Prostate gland (tissue), 2 donors: ENCODE measurements around the gene AGPS.

Experiments used
- CTCF ChIP-seq, 4 experiments: fragments of 200-600 bp in 2 of 4; fragments of 450-650 bp in 2 of 4; sonication (generic) in 2 of 4; IDR thresholded peaks; 1 replicate in 3 of 4; 2 replicates in 1 of 4; pipeline ENCODE4 v1.5.1; 2016 to 2019; ENCODE audit warnings: antibody characterized with exemption in 4 of 4, mild to moderate bottlenecking in 2 of 4, moderate library complexity in 2 of 4
- POLR2A ChIP-seq: fragments of 450-650 bp; IDR thresholded peaks from one replicate; pipeline ENCODE4 v1.6.1; 2016; ENCODE audit warnings: antibody characterized with exemption, mild to moderate bottlenecking
- POLR2AphosphoS5 ChIP-seq: sonication (generic); formaldehyde crosslinking; IDR thresholded peaks from one replicate; pipeline ENCODE4 v1.6.1; 2017; ENCODE audit warnings: antibody characterized with exemption

- TF ChIP-seq CTCF (IDR thresholded peaks at IDR 0.05) (no peak), POLR2A (no peak), POLR2AphosphoS5 (no peak)
Observed at GRCh38 chr2:177547772-177548171, 155.2 kb downstream of the AGPS start.
